Stomach (tissue), 4 donors: Measurements from ENCODE around the gene DPYSL3.

Experiments
- CTCF ChIP-seq, 7 experiments: fragments of 450-650 bp in 4 of 7; fragments of 200-600 bp in 3 of 7; sonication (generic) in 3 of 7; IDR thresholded peaks; one replicate each; pipeline ENCODE4 v1.5.1; 2016 to 2019; ENCODE audit warnings: antibody characterized with exemption in 7 of 7, control low read depth in 2 of 7, mild to moderate bottlenecking in 1 of 7
- POLR2A ChIP-seq, 4 donors: fragments of 450-650 bp; IDR thresholded peaks; one replicate each; pipeline ENCODE4 v1.6.1; 2016; ENCODE audit warnings: antibody characterized with exemption in 4 of 4, control low read depth in 2 of 4, mild to moderate bottlenecking in 1 of 4, moderate library complexity in 1 of 4
- POLR2AphosphoS5 ChIP-seq, 3 donors: sonication (generic); formaldehyde crosslinking; IDR thresholded peaks; one replicate each; pipeline ENCODE4 v1.6.1; 2016; ENCODE audit warnings: antibody characterized with exemption in 3 of 3

GRCh38 chr5:147453875-147454814, 55.7 kb downstream of the DPYSL3 start:
- peak in 5 of 7 experiments; percentile 86 to 94 (median 90) for TF ChIP-seq CTCF (IDR thresholded peaks at IDR 0.05)
- TF ChIP-seq POLR2A (IDR thresholded peaks at IDR 0.05), result no peak
- peak; percentile 9 to 35 (median 21) for TF ChIP-seq POLR2AphosphoS5 (IDR thresholded peaks at IDR 0.05)
